ENCODE measurements around the gene GPA33.
A peak's percentile ranks its signal among the peaks of the same experiment; 100 is the strongest.

GPA33 gene

DNA sequence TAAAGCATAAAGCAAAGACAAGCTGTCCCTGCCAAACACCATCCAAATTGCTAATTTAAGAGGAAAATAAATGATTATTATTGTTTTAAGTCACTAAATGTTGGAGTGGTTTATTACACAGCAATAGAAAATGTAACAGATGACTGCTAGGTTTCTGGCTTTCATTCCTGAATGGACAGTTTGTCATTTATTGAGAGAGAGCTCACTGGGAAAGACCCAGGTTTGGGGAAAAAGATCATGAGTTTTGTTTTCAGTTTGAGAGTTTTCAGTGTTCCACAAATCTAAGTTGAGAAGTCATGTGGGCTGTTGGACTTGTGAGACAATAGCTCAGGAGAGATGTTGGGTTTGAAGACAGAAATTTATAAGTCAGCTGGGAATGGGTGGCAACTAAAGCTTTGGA lies 5.4 kb downstream of the GPA33 start:
- no peak for DNase-seq

DNA sequence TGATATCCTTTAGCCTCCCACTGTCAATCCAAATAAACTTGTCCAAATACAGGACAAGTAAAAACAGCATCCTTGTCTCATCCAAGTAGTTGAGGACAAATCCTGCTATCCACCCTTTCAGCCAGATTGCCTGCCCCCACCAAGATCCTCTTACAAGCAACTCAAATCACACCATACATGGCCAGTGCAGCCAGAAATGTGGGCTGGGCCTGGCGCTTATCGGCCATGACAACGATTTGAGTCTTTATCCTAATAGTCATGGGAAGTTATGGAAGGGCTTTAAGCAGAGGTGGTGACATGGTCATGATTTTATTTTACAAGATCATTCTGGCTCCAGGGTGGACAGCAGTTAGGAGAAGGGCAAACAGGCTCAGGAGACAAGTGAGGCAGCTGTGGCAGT lies 6.3 kb downstream of the GPA33 start:
- no peak for DNase-seq

- DNase-seq: peak; percentile 65
These were observed 7.0 kb downstream of the GPA33 start for GRCh38 chr1:167083066-167083665.

DNA sequence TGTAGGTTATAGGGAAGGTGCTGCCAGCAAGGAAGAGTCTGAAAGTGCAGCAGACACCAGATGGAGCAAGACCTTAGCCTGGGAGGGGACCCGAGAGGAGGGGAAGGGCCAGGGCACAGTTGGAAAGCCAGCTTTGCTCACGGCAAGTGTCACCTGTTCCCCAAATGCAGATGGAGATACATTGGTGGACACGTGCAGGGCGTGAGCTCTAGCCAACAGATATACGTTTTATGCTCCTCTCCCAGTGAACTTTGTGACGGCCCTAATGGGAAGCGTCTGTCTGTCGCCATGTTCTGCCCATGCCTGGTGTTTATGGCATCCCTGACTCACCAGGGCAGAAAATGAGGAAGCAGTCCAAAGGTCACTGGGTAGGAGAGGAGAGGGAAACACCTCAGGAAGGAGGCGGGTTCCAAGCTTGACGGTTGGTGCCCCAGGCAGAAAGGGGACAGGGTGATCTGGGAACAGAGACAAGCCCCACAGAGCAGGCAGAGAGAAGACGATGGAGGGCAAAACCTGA lies 7.6 kb downstream of the GPA33 start:
- peak; percentile 52 for DNase-seq

- DNase-seq: peak; percentile 65
These were observed 8.5 kb downstream of the GPA33 start for GRCh38 chr1:167081594-167082156.

DNA sequence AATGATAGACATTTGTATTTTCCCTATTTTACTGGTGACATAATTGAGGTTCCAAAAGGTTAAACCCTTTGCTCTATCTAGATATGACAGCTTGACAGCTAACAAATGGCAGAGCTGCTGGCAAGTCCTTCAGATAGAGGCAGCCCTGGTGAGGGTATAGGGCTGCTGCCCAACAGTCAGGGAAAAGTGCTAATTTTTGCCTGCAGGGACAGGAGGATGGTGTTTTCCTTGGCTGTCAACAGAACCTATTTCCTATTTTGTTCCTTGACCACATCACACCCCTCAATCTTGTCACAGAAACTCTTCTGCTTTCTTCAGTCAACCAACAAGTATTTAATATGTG lies 12.3 kb downstream of the GPA33 start:
- no peak for DNase-seq

DNA sequence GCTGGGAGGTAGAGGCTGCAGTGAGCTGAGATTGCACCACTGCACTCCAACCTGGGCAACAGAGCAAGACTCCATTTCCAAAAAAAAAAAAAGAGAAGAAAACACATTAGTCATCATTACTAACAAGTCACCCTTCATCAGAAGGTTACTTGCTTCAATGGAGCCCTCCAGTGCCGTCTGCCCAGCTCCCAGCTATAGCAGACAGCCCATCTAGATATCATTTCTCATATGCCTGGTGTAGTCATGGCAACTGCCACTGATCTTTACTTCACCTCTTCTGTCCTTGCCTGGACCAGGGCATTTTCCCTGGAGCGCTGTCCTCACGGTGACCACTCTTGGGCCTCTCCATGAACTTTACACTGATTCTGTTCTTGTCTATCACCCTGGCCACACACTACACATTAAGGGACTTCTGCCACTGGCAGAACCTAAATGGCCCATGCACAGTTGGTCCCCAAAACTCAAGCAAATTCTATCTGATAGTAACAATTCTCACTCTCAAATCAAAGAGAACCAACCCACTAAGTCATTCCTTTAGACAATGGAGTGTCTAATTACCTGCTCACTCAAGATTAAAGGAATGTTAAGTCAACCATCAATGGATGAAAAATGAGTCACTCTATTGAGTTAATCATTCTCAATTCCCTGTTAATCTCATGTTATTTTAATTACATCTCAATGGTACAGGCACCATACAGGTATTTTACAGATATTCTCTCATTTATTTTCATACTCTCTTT lies 12.9 kb downstream of the GPA33 start:
- no peak for DNase-seq

DNA sequence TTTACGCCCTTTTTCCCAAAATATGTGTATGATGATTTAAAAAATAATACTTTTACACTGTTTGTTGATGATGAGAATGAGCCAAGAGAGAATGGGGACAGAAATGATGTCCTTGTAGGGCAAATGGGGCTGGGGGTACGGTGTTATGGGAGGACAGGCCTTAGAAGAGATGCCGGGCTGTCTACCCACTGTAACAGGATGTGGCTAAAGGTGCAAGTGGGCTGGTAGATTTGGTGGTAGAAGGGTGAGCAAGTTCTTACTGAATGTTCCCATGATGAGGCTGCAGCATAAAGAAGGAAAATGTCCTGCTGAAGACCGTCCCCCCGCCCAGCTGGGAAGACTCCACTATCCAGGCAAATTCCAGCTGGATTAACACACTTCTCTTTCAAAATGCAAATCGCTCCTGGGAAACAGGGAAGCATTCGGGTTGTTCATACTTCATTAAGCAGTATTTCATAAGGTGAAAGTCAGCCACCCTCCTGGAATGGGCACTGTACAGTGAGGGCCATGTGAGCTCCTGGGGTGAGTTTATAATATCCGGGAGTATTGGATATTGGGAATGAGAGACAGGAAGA lies 14.0 kb downstream of the GPA33 start:
- DNase-seq: no peak

- no peak for DNase-seq
These were observed 18.9 kb downstream of the GPA33 start for GRCh38 chr1:167071286-167071685.

GRCh38 chr1:167068761-167069160 lies 21.4 kb downstream of the GPA33 start:
- no peak for DNase-seq

GRCh38 chr1:167067904-167068303 lies 22.3 kb downstream of the GPA33 start:
- DNase-seq: no peak

- peak; percentile 73 for DNase-seq
These were observed 23.6 kb downstream of the GPA33 start for GRCh38 chr1:167066333-167067122.

DNA sequence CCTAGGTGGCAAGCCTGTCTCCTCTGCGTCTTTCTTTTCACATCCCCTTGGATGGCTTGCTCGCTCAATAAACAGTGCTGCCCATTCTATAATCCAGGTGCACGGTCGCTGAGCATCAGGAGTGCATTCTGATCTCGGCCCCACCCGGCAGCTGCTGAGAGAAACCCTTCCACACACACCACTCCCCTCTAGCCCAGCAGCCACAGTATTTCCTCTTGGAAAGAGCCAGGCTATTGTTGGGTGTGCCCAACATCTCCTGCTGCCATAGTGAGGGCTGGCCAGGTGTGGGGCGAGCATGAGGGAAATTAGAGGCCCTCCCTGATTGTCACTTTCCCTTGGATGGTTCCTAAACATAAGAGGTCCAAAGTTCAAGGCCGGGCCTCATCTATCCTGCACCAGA lies 24.7 kb downstream of the GPA33 start:
- peak; percentile 70 for DNase-seq

- DNase-seq: no peak
These were observed 25.6 kb downstream of the GPA33 start for GRCh38 chr1:167064621-167065020.

DNA sequence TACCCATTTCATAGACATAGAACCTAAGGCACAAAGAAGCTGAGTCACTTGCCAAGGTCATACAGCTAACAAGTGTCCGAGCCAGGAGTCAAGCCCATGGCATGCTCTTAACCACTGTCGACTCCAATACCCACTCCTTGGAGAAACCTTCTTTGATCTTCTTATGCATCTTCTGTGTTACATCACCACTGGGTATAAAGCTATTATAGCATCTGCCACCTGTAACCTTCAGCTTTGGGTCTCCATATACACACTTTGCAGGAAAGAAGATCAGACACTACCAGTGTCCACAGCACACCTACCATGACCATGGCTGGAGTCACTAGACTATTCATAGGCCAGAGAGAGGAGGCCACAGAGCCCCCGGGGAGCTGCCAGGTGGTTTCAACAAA lies 29.1 kb downstream of the GPA33 start:
- DNase-seq: no peak

- no peak for DNase-seq
These were observed 29.8 kb downstream of the GPA33 start for GRCh38 chr1:167060141-167061072.

GRCh38 chr1:167059809-167060107 lies 30.4 kb downstream of the GPA33 start:
- DNase-seq: no peak

DNA sequence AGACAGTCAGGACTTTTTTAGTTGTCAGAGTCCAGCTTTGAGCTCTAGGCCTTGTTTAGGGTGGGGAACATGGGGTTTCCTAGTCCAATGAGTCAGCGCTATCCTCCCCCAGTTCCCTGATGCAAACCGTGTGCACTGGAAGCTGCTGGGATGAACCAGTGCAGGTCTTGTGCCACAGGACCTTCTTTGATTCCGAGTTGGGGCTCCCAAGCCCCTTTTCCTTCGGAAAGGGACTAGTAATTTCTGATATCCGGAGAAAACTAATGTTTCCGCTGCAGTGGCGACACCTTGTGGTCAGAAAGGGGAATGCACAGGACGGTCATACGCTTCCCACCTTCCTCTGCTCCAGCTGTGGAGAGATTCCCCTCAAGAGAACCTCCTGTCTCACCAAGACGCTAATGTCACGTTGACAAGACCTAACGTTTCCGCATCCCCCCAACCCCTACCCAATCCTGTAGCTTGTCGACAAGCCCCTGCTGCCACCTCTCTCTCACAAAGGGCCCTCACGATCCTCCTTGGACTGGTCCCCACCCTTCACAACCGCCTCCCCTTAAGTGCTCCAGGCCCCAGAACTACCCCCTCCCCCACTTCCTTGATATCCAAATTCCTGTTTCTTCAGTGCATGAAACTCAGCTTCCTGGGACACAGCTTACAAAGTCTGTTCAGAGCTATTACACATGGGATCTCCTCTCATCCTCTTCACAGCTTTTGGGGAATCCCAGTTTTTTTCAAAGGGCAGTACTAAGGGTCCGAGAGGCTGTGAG lies 30.9 kb downstream of the GPA33 start:
- peak; percentile 61 for DNase-seq

GRCh38 chr1:167057241-167057688 lies 32.9 kb downstream of the GPA33 start:
- peak; percentile 86 for DNase-seq

DNA sequence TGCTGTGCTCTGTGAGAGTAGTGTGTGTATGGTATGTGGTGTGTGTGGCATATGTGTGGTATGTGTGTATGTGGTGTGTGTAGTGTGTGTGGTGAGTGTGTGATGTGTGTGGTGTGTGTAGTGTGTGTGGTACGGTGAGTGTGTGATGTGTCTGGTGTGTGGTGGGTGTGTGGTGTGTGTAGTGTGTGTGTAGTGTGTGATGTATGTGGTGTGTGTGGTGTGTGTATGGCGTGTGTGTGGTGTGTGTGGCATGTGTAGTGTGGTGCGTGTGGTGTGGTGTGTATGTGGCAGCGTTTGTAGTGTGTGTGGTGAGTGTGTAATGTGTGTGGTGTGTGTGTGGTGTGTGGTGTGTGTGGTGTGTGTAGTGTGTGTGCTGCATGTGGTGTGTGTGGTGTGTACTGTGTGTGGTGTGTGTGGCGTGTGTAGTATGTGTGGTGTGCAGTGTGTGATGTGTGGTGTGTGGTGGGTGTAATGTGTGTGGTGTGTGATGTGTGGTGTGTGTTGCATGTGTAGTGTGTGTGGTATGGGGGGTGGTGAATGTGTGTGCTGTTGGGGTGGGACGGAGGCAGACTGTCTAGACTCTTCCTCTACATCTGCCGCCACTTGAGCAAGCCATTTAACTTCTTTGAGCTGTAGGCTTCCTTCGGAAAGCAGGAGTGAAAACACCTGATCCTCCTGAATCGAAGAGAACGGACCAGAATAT lies 33.5 kb downstream of the GPA33 start:
- peak; percentile 81 for DNase-seq
